Adrenal gland (tissue), 12 donors: ENCODE measurements around the gene EPHB1. TPM values are rescaled to one million over a fixed set of nuclear protein-coding genes. Genes with fewer than 3 reads are reported as not detected.

Experiments used
- DNase-seq, 7 donors: peaks; one replicate each; pipeline ENCODE4 v3.0.0-alpha.2; 2019 to 2020
- H3K27ac ChIP-seq, 5 donors: fragments of 200-600 bp; sonication (generic) in 4 of 5; 1 replicate in 3 of 5; 2 replicates in 2 of 5; pipeline versions ENCODE4 v1.5.1 to v1.8.0; 2016 to 2020; ENCODE audit warnings: mild to moderate bottlenecking in 1 of 5
- H3K27me3 ChIP-seq: fragments of 200-600 bp; 2 replicates; pipeline ENCODE4 v1.8.0; 2021
- H3K36me3 ChIP-seq, 2 donors: fragments of 200-600 bp; replicated peaks in 1 of 2; 1 replicate in 1 of 2; 2 replicates in 1 of 2; pipeline versions ENCODE4 v1.5.1 to v1.8.0; 2018 to 2022
- H3K4me1 ChIP-seq, 2 donors: fragments of 200-600 bp; replicated peaks in 1 of 2; 1 replicate in 1 of 2; 2 replicates in 1 of 2; pipeline versions ENCODE4 v1.5.1 to v1.8.0; 2018 to 2021
- H3K4me3 ChIP-seq, 4 donors: fragments of 200-600 bp; sonication (generic) in 3 of 4; one replicate each; pipeline ENCODE4 v1.5.1; 2016 to 2018
- H3K9me3 ChIP-seq, 3 donors: fragments of 200-600 bp; sonication (generic) in 1 of 3; replicated peaks in 1 of 3; 1 replicate in 2 of 3; 2 replicates in 1 of 3; pipeline versions ENCODE4 v1.5.1 to v1.8.0; 2016 to 2021
- CTCF ChIP-seq, 6 experiments: fragments of 450-650 bp in 4 of 6; fragments of 200-600 bp in 2 of 6; sonication (generic) in 1 of 6; IDR thresholded peaks; 1 replicate in 5 of 6; 2 replicates in 1 of 6; pipeline versions ENCODE4 v1.5.1 to v1.8.0; 2016 to 2021; ENCODE audit warnings: antibody characterized with exemption in 6 of 6, mild to moderate bottlenecking in 2 of 6, moderate library complexity in 1 of 6
- POLR2A ChIP-seq, 2 donors: fragments of 450-650 bp; IDR thresholded peaks; one replicate each; pipeline ENCODE4 v1.6.1; 2017; ENCODE audit warnings: antibody characterized with exemption in 2 of 2, mild to moderate bottlenecking in 2 of 2, moderate library complexity in 1 of 2
- WGBS, 4 donors: extraction: QIAGEN DNeasy Blood & Tissue Kit in 2 of 4; methylation state at CpG; one replicate each; pipeline versions ENCODE4 v1.1.5 to v1.1.7; 2013 to 2017; 5-methylcytosine and 5-hydroxymethylcytosine counted together
- intact Hi-C, 2 donors: fragments of 100-400 bp; cut with DNase I; formaldehyde crosslinking; loops; one replicate each; pipeline versions ENCODE4 v1.14.1 to v1.15.0; 2022 to 2023
- polyA plus RNA-seq, 3 donors: library from polyadenylated mRNA; stranded (reverse); fragments of 200-250 nt in 2 of 3; fragments of 350-450 nt in 1 of 3; fragmentation: Illumina TruSeq in 1 of 3; extraction: RNeasy Lipid Tissue Mini Kit (QIAGEN cat#74804) in 1 of 3; gene quantifications; one replicate each; pipeline ENCODE4 v1.2.3, GENCODE V29; 2013 to 2014
- total RNA-seq, 9 donors: library from RNA; depleted of rRNA in 4 of 9; stranded (reverse); fragments of >200 nt in 4 of 9; fragments of 120-200 nt in 1 of 9; fragmentation: NEBNext Ultra II Directional in 1 of 9; extraction: Animal tissue kit (Norgen Biotek cat#: 25700) in 1 of 9; gene quantifications; one replicate each; pipeline versions ENCODE4 v1.1.0 to v1.2.4, GENCODE V29; 2013 to 2023
- donor health status: healthy with polysubstance abuse.
- donor health status: Bipolar disorder and iron deficiency.
- donor health status: DM: yes; HTN: yes; CAD: no.
- donor health status: DM: no; HTN: no; CAD: no.
- donor health status: DM: no; HTN: no; CAD: no.
- donor health status: DM: yes; HTN: yes; CAD: no.

EPHB1 gene
- total and polyA plus RNA-seq, 12 donors = 0.10 to 3.4 (median 0.98) TPM

- Histone ChIP-seq H3K36me3 (no peaks in the 10 kb centered on the region), H3K9me3 (no peaks in the 10 kb centered on the region), H3K4me3 (no peak overlapping the region), H3K27me3 (no peaks in the 10 kb centered on the region), H3K4me1 (no peaks in the 10 kb centered on the region), H3K27ac (no peak overlapping the region)
- DNase-seq = no peak
- no peak for TF ChIP-seq POLR2A (IDR thresholded peaks at IDR 0.05)
- no peak for TF ChIP-seq CTCF (IDR thresholded peaks at IDR 0.05)
- WGBS, 4 donors = 70 to 88% (median 84%) methylated on average over 2 of the region's 2 CpGs
- intact Hi-C loops = no loop called here
Observed at GRCh38 chr3:135008326-135008725, 213.3 kb downstream of the EPHB1 start.

GRCh38 chr3:135009014-135009413, 214.0 kb downstream of the EPHB1 start:
- Histone ChIP-seq H3K4me3 (no peak overlapping the region), H3K27ac (no peak overlapping the region), H3K4me1 (no peaks in the 10 kb centered on the region), H3K9me3 (no peaks in the 10 kb centered on the region), H3K27me3 (no peaks in the 10 kb centered on the region), H3K36me3 (no peaks in the 10 kb centered on the region)
- intact Hi-C loops = no loop called here
- WGBS, 4 donors = 79 to 94% (median 88%) methylated on average over 2 of the region's 2 CpGs
- TF ChIP-seq POLR2A (IDR thresholded peaks at IDR 0.05) = no peak
- no peak for TF ChIP-seq CTCF (IDR thresholded peaks at IDR 0.05)
- no peak for DNase-seq

- Histone ChIP-seq H3K27me3 (no peaks in the 10 kb centered on the region), H3K4me3 (no peak overlapping the region), H3K4me1 (no peaks in the 10 kb centered on the region), H3K27ac (no peak overlapping the region), H3K9me3 (no peaks in the 10 kb centered on the region), H3K36me3 (no peaks in the 10 kb centered on the region)
- WGBS, 4 donors = 90 to 96% (median 94%) methylated on average over 3 of the region's 3 CpGs
- TF ChIP-seq CTCF (IDR thresholded peaks at IDR 0.05) (no peak), POLR2A (IDR thresholded peaks at IDR 0.05) (no peak)
- intact Hi-C loops = no loop called here
- no peak for DNase-seq
Observed at GRCh38 chr3:135012101-135012500, 217.0 kb downstream of the EPHB1 start.

- Histone ChIP-seq H3K4me3 (no peak overlapping the region), H3K9me3 (no peaks in the 10 kb centered on the region), H3K27me3 (no peaks in the 10 kb centered on the region), H3K4me1 (no peaks in the 10 kb centered on the region), H3K27ac (no peak overlapping the region), H3K36me3 (no peaks in the 10 kb centered on the region)
- intact Hi-C loops = no loop called here
- 89 to 94% (median 91%) methylated on average over 6 to 8 of the region's 8 CpGs for WGBS, 4 donors
- DNase-seq = no peak
- TF ChIP-seq CTCF (IDR thresholded peaks at IDR 0.05) (no peak), POLR2A (IDR thresholded peaks at IDR 0.05) (no peak)
Observed at GRCh38 chr3:135013206-135013605, 218.1 kb downstream of the EPHB1 start.
